ENCODE measurements around the gene DLG2. TPM values are rescaled to one million over a fixed set of nuclear protein-coding genes. Genes with fewer than 3 reads are reported as not detected.

Gene DLG2
- total and polyA plus RNA-seq, 9 of the 15 experiments (the other 6 are each of a cell fraction or from before 2014, with no cell fraction given) = 0.52 to 1.6 (median 0.95) TPM

- no peak for TF ChIP-seq HOMEZ (CRISPR knock-in tag; IDR thresholded peaks at IDR 0.05)
These were observed 1462.0 kb downstream of the DLG2 start (continued) for GRCh38 chr11:84165139-84165538.

- intact Hi-C loops (cut with micrococcal nuclease) (no loop called here), in situ Hi-C loops (cut with MboI) (no loop called here)
- Histone ChIP-seq H3K9me1 (ENCODE audit: control insufficient read depth, insufficient read depth, low read length) (no peaks in the 10 kb centered on the region), H4K20me1 (replicated peaks; ENCODE audit: control insufficient read depth, insufficient read depth, low read length) (no peaks in the 10 kb centered on the region), H3K4me1 (replicated peaks in 1 of 2; ENCODE audit: control insufficient read depth in 2 of 2, insufficient read depth in 2 of 2, low read length in 2 of 2) (no peaks in the 10 kb centered on the region), H3K27ac (ENCODE audit: extremely low read depth, low read depth, low read length) (no peak overlapping the region), H3K4me2 (ENCODE audit: insufficient read depth, low read length) (no peak overlapping the region), H3K36me3 (ENCODE audit: control insufficient read depth, insufficient read depth, low read length) (no peaks in the 10 kb centered on the region), H3K4me3 (no peak overlapping the region), H3K79me2 (ENCODE audit: control insufficient read depth, insufficient read depth, low read length) (no peaks in the 10 kb centered on the region), H3K27me3 (ENCODE audit: control insufficient read depth in 2 of 2, insufficient read depth in 2 of 2, low read length in 2 of 2) (no peaks in the 10 kb centered on the region), H3K9me3 (replicated peaks; ENCODE audit: control insufficient read depth, insufficient read depth, low read depth, low read length) (no peaks in the 10 kb centered on the region), H3K9ac (ENCODE audit: insufficient read depth in 1 of 2, low read depth in 2 of 2, low read length in 2 of 2) (no peak overlapping the region), H2AFZ (ENCODE audit: low read depth, low read length) (no peak overlapping the region)
- no TSS peak for BruUV-seq (replicated peaks)
- CTCF ChIA-PET (ENCODE audit: low intra/inter-chr PET ratio) = no interaction called here
- 0% methylated on average over 2 of the region's 2 CpGs for WGBS (ENCODE audit: insufficient coverage, low coverage, missing lambda C conversion rate)
- FAIRE-seq = no peak
- POLR2A ChIA-PET = no interaction called here
- no peak for DNase-seq (ENCODE audit: extremely low read depth in 1 of 4, low spot score in 3 of 4)
- no peak for ATAC-seq
- TF ChIP-seq FOXP4 (CRISPR knock-in tag; IDR thresholded peaks at IDR 0.05; ENCODE audit: borderline replicate concordance) (no peak), HNRNPL (IDR thresholded peaks at IDR 0.05; ENCODE audit: low read depth, low read length) (no peak), ATF2 (CRISPR knock-in tag; IDR thresholded peaks at IDR 0.05) (no peak), NFE2 (IDR thresholded peaks at IDR 0.05; ENCODE audit: low read depth) (no peak), POLR2AphosphoS2 (IDR thresholded peaks at IDR 0.05; ENCODE audit: low read length) (no peak), RFX7 (CRISPR knock-in tag; IDR thresholded peaks at IDR 0.05) (no peak), ZNF695 (CRISPR knock-in tag; IDR thresholded peaks at IDR 0.05) (no peak), ZC3H8 (IDR thresholded peaks at IDR 0.05) (no peak), GTF2A2 (tag; IDR thresholded peaks at IDR 0.05) (no peak), SLC30A9 (CRISPR knock-in tag; IDR thresholded peaks at IDR 0.05) (no peak), BACH1 (tag; IDR thresholded peaks at IDR 0.05) (no peak), ZNF79 (CRISPR knock-in tag; IDR thresholded peaks at IDR 0.05; ENCODE audit: low read depth) (no peak), ZFP30 (CRISPR knock-in tag; IDR thresholded peaks at IDR 0.05; ENCODE audit: borderline replicate concordance) (no peak), HNRNPK (IDR thresholded peaks at IDR 0.05; ENCODE audit: low read depth, low read length, poor library complexity, severe bottlenecking) (no peak), ZNF143 (CRISPR knock-in tag; IDR thresholded peaks at IDR 0.05) (no peak)
These were observed 1462.4 kb downstream of the DLG2 start for GRCh38 chr11:84164728-84165127.

Measured in K562 (cell line).